PC-9 (cell line): ENCODE data around the gene TMEM221.

Source experiments
- EZH2 ChIP-seq: fragments of 200-600 bp; sonication (generic); IDR thresholded peaks from 2 replicates; pipeline ENCODE4 v1.8.0; 2017; ENCODE audit warnings: antibody characterized with exemption, low read depth
- TF ChIP-seq, protein P1 (sequence below): fragments of 200-600 bp; sonication (generic); conservative IDR thresholded peaks from 2 replicates; pipeline ENCODE4 v1.6.1; 2017; ENCODE audit warnings: mixed run types, antibody characterized with exemption, mild to moderate bottlenecking, moderate library complexity

- TF ChIP-seq, protein P1, sequence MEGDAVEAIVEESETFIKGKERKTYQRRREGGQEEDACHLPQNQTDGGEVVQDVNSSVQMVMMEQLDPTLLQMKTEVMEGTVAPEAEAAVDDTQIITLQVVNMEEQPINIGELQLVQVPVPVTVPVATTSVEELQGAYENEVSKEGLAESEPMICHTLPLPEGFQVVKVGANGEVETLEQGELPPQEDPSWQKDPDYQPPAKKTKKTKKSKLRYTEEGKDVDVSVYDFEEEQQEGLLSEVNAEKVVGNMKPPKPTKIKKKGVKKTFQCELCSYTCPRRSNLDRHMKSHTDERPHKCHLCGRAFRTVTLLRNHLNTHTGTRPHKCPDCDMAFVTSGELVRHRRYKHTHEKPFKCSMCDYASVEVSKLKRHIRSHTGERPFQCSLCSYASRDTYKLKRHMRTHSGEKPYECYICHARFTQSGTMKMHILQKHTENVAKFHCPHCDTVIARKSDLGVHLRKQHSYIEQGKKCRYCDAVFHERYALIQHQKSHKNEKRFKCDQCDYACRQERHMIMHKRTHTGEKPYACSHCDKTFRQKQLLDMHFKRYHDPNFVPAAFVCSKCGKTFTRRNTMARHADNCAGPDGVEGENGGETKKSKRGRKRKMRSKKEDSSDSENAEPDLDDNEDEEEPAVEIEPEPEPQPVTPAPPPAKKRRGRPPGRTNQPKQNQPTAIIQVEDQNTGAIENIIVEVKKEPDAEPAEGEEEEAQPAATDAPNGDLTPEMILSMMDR, result no peak
- no peak for TF ChIP-seq EZH2
These were observed 36.2 kb upstream of the TMEM221 start for GRCh38 chr19:17484520-17485185.
